K562 (cell line): ENCODE measurements around the gene MED13L. TPM values are rescaled to one million over a fixed set of nuclear protein-coding genes. Genes with fewer than 3 reads are reported as not detected.

Source experiments
- ATAC-seq: fragments of 200-7000 bp; cut with Tn5 transposase; 3 replicates; pipeline ENCODE4 v1.9.1; 2020; ENCODE audit warnings: moderate library complexity
- BruUV-seq: library from RNA; stranded (reverse); fragments of 400-500 nt; replicated peaks from 2 replicates; lab custom pipeline; 2021; lab: Mats Ljungman, UMichigan
- CTCF ChIA-PET: fragments of 300-600 bp; formaldehyde crosslinking; extraction: SDS; loops from one replicate; lab custom pipeline; 2021; ENCODE audit warnings: low intra/inter-chr PET ratio; lab: Yijun Ruan, JAX
- POLR2A ChIA-PET: fragments of 300-600, 350-650 bp; sonication (Branson Sonifier 250); formaldehyde crosslinking; extraction: SDS; loops from one replicate; lab custom pipeline; 2021; ENCODE audit warnings: antibody characterized with exemption, inconsistent platforms; lab: Yijun Ruan, JAX
- DNase-seq, 4 experiments: peaks; one replicate each; pipeline versions ENCODE4 v3.0.0 to v3.0.0-alpha.2; 2011 to 2018; ENCODE audit warnings: low spot score in 3 of 4, mixed read lengths in 3 of 4; ENCODE audit errors: extremely low read depth in 1 of 4
- FAIRE-seq: peaks from 2 replicates; lab custom pipeline; 2011; peaks lifted over from hg19 to GRCh38; lab: Jason Lieb, UNC
- H2AFZ ChIP-seq: 2 replicates; pipeline ENCODE4 v1.6.0; 2011; ENCODE audit warnings: low read depth, low read length, control low read depth, inconsistent platforms
- H3K27ac ChIP-seq: fragments of 200-600 bp; 3 replicates; pipeline ENCODE4 v1.8.0; 2011; ENCODE audit warnings: low read depth, mild to moderate bottlenecking, control low read depth, inconsistent platforms, low read length, moderate library complexity, mixed read lengths; ENCODE audit errors: extremely low read depth
- H3K27me3 ChIP-seq, 2 experiments: fragments of 300-600 bp in 1 of 2; 2 replicates in 1 of 2; 3 replicates in 1 of 2; pipeline versions ENCODE4 v1.6.0 to v1.8.0; 2011; ENCODE audit warnings: inconsistent platforms in 2 of 2, low read length in 2 of 2, mild to moderate bottlenecking in 1 of 2, mixed read lengths in 1 of 2, moderate library complexity in 1 of 2; ENCODE audit not compliant: control insufficient read depth in 2 of 2, insufficient read depth in 2 of 2
- H3K36me3 ChIP-seq: fragments of 300-600 bp; 3 replicates; pipeline ENCODE4 v1.8.0; 2011; ENCODE audit warnings: mild to moderate bottlenecking, low read length, inconsistent platforms; ENCODE audit not compliant: control insufficient read depth, insufficient read depth
- H3K4me1 ChIP-seq, 2 experiments: fragments of 200-600 bp in 1 of 2; replicated peaks in 1 of 2; 2 replicates in 1 of 2; 3 replicates in 1 of 2; pipeline versions ENCODE4 v1.5.1 to v1.8.0; 2011; ENCODE audit warnings: inconsistent platforms in 2 of 2, low read length in 2 of 2, mild to moderate bottlenecking in 1 of 2, mixed read lengths in 1 of 2, moderate library complexity in 1 of 2; ENCODE audit not compliant: control insufficient read depth in 2 of 2, insufficient read depth in 2 of 2
- H3K4me2 ChIP-seq: 2 replicates; pipeline ENCODE4 v1.6.1; 2011; ENCODE audit warnings: low read length, control low read depth, inconsistent platforms, mixed read lengths; ENCODE audit not compliant: insufficient read depth
- H3K4me3 ChIP-seq: fragments of 200-600 bp; sonication (generic), shearing (Covaris generic); 2 replicates; pipeline ENCODE4 v1.5.1; 2016; ENCODE audit warnings: control low read depth, inconsistent platforms
- H3K79me2 ChIP-seq: fragments of 200-600 bp; 3 replicates; pipeline ENCODE4 v1.8.0; 2011; ENCODE audit warnings: low read length, inconsistent platforms; ENCODE audit not compliant: control insufficient read depth, insufficient read depth
- H3K9ac ChIP-seq, 2 experiments: 2 replicates each; pipeline versions ENCODE4 v1.6.0 to v1.6.1; 2011; ENCODE audit warnings: low read depth in 2 of 2, low read length in 2 of 2, control low read depth in 1 of 2, inconsistent platforms in 1 of 2, mild to moderate bottlenecking in 1 of 2, mixed read lengths in 1 of 2; ENCODE audit not compliant: insufficient read depth in 1 of 2
- H3K9me1 ChIP-seq: one replicate; pipeline ENCODE4 v1.6.0; 2011; ENCODE audit warnings: inconsistent platforms, mild to moderate bottlenecking, low read length, moderate library complexity; ENCODE audit not compliant: control insufficient read depth, insufficient read depth
- H3K9me3 ChIP-seq: replicated peaks from 2 replicates; pipeline ENCODE4 v1.5.1; 2011; ENCODE audit warnings: low read depth, low read length, inconsistent platforms; ENCODE audit not compliant: control insufficient read depth, insufficient read depth
- H4K20me1 ChIP-seq: replicated peaks from 2 replicates; pipeline ENCODE4 v1.6.1; 2011; ENCODE audit warnings: low read length, inconsistent platforms, mixed read lengths; ENCODE audit not compliant: control insufficient read depth, insufficient read depth
- DACH1 ChIP-seq: fragments of 450-650 bp; IDR thresholded peaks from 2 replicates; pipeline ENCODE4 v1.6.1; 2018; ENCODE audit not compliant: partially characterized antibody
- ERF ChIP-seq: fragments of 450-650 bp; formaldehyde crosslinking; IDR thresholded peaks from 2 replicates; pipeline ENCODE4 v1.4.0; 2020; ENCODE audit warnings: mild to moderate bottlenecking, mixed read lengths
- GTF2A2 ChIP-seq: IDR thresholded peaks from 2 replicates; pipeline ENCODE4 v1.6.1; 2016; ENCODE audit warnings: mild to moderate bottlenecking, missing genetic modification characterization, missing compliant biosample characterization
- HNRNPK ChIP-seq: fragments of 200-400 bp; formaldehyde crosslinking; IDR thresholded peaks from one replicate; pipeline ENCODE4 v1.6.1; 2018; ENCODE audit warnings: mild to moderate bottlenecking, low read depth, low read length; ENCODE audit not compliant: poor library complexity, severe bottlenecking
- PCBP2 ChIP-seq: fragments of 200-400 bp; formaldehyde crosslinking; IDR thresholded peaks from 2 replicates; pipeline ENCODE4 v1.6.1; 2018; ENCODE audit warnings: low read length, low read depth, mild to moderate bottlenecking, moderate library complexity; ENCODE audit not compliant: poor library complexity, severe bottlenecking
- SETDB1 ChIP-seq: IDR thresholded peaks from one replicate; pipeline ENCODE4 v1.6.1; 2012; ENCODE audit warnings: low read length, control low read depth, inconsistent platforms
- SREBF1 ChIP-seq: fragments of 150-350 bp; IDR thresholded peaks from 2 replicates; pipeline ENCODE4 v1.6.1; 2014; ENCODE audit warnings: antibody characterized with exemption, low read depth, low read length, borderline replicate concordance
- ZBTB7A ChIP-seq: IDR thresholded peaks from 2 replicates; pipeline ENCODE4 v1.6.1; 2011; ENCODE audit warnings: low read depth, mild to moderate bottlenecking, low read length, moderate library complexity, borderline replicate concordance; ENCODE audit not compliant: control insufficient read depth
- ZNF830 ChIP-seq: fragments of 250-450 bp; sonication (Bioruptor Pico); IDR thresholded peaks from 2 replicates; pipeline ENCODE4 v1.5.0; 2021; ENCODE audit warnings: mild to moderate bottlenecking
- WGBS: fragments of 100-300 bp; shearing (Covaris generic); methylation state at CpG from one replicate; pipeline ENCODE4 v1.1.6; 2016; ENCODE audit warnings: low coverage, mixed read lengths; ENCODE audit not compliant: insufficient coverage; ENCODE audit errors: missing lambda C conversion rate; 5-methylcytosine and 5-hydroxymethylcytosine counted together
- in situ Hi-C: fragments of 300-500 bp; cut with MboI; formaldehyde crosslinking; loops from 4 replicates; pipeline ENCODE4 v1.15.0; 2018; ENCODE audit warnings: inconsistent platforms, mixed read lengths
- intact Hi-C: fragments of 100-400 bp; cut with micrococcal nuclease; formaldehyde crosslinking; loops from 2 replicates; pipeline ENCODE4 v1.14.2; 2022
- polyA plus RNA-seq, 8 experiments: library from polyadenylated mRNA; depleted of rRNA in 4 of 8; stranded (reverse) in 5 of 8; unstranded in 3 of 8; fragments of >200 nt; fragmentation: Nextera tagmentation in 2 of 8; fragmentation: Illumina TruSeq in 1 of 8; extraction: Ambion mirVana in 2 of 8; extraction: Trizol in 1 of 8; gene quantifications; 2 replicates each; pipeline versions ENCODE4 v1.2.1 to v1.2.3, GENCODE V29; 2011 to 2014; ENCODE audit warnings: inconsistent platforms in 1 of 8, missing spikeins in 1 of 8
- total RNA-seq, 7 experiments: library from RNA; depleted of rRNA in 6 of 7; stranded (reverse); fragments of >200 nt in 6 of 7; fragmentation: Illumina TruSeq in 2 of 7; extraction: Trizol in 2 of 7; gene quantifications; 2 replicates each; pipeline versions ENCODE4 v1.2.1 to v1.2.3, GENCODE V29; 2011 to 2021; ENCODE audit warnings: low replicate concordance in 1 of 7
- TF ChIP-seq, protein P1 (sequence below): sonication (generic); formaldehyde crosslinking; IDR thresholded peaks from 2 replicates; pipeline ENCODE4 v1.8.1; 2023; ENCODE audit warnings: mild to moderate bottlenecking, missing genetic modification reagents, moderate library complexity
- TF ChIP-seq, protein P2 (sequence below): fragments of 200-800 bp; sonication (Bioruptor generic); IDR thresholded peaks from 2 replicates; pipeline ENCODE4 v1.6.1; 2017; ENCODE audit warnings: missing genetic modification characterization, missing compliant biosample characterization
- TF ChIP-seq, protein P3 (sequence below), 2 experiments: fragments of 200-800 bp in 1 of 2; sonication (Bioruptor generic) in 1 of 2; sonication (generic) in 1 of 2; formaldehyde crosslinking in 1 of 2; IDR thresholded peaks in 1 of 2; conservative IDR thresholded peaks in 1 of 2; 2 replicates each; pipeline versions ENCODE4 v1.5.0 to v1.6.1; 2016 to 2020; ENCODE audit warnings: missing compliant biosample characterization in 1 of 2, missing genetic modification characterization in 1 of 2, missing genetic modification reagents in 1 of 2
- TF ChIP-seq, protein P4 (sequence below): fragments of 450-650 bp; IDR thresholded peaks from 2 replicates; pipeline ENCODE4 v1.6.1; 2018; ENCODE audit not compliant: partially characterized antibody

MED13L gene
- total and polyA plus RNA-seq, 9 of the 15 experiments (the other 6 are each of a cell fraction or from before 2014, with no cell fraction given), result 13.4 to 90.3 (median 36.9) TPM

DNA sequence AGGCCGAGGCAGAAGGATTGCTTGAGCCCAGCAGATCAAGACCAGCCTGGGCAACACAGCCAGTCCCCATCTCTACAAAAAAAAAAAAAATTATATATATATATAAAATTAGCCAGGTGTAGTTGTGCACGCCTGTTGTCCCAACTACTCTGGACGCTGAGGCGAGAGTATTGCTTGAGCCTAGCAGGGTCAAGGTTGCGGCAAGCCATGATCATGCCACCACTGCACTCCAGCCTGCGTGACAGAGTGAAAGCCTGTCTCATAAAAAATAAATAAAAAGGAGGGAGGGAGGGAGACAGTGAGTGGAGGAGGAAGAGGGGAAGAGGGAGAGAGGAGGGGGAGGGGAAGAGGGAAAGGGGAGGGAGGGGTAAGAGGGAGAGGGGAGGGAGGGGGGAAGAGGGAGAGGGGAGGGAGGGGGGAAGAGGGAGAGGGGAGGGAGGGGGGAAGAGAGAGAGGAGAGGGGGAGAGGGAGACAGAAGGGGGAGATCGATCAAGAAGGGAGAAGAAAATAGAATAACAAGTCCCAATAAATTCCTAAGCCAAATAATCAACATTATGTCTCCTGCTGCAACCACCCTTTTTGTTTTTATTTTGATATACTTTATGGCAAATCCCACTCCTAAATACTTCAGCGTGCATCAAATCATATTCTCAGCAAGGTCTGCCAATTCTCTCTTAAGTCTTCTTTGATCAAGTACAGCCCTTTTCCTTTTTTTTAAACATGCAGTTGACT is 163.9 kb downstream of the MED13L start:
- peaks cover 0 to 2% of the 10 kb centered on the region in 2 experiments; a peak in 3 of 5 replicates for H3K4me1 ChIP-seq
- H2AFZ ChIP-seq, result no peak overlapping the region
- peaks cover 10% of the 10 kb centered on the region for H4K20me1 ChIP-seq
- intact Hi-C loops (no loop called here), in situ Hi-C loops (no loop called here)
- H3K4me2 ChIP-seq, result no peak overlapping the region
- DNase-seq, result no peak
- no peak overlapping the region for H3K4me3 ChIP-seq
- 84% methylated on average over 7 of the region's 8 CpGs for WGBS
- BruUV-seq, result no TSS peak
- no peaks in the 10 kb centered on the region for H3K9me1 ChIP-seq
- FAIRE-seq, result no peak
- no peak for ATAC-seq
- ChIA-PET POLR2A (no interaction called here), CTCF (no interaction called here)
- no peak overlapping the region for H3K27ac ChIP-seq
- H3K9ac ChIP-seq, result no peak overlapping the region
- H3K79me2 ChIP-seq, result peaks cover 89% of the 10 kb centered on the region
- no peaks in the 10 kb centered on the region for H3K9me3 ChIP-seq
- no peak for TF ChIP-seq ERF (CRISPR knock-in tag)
- TF ChIP-seq, protein P1, sequence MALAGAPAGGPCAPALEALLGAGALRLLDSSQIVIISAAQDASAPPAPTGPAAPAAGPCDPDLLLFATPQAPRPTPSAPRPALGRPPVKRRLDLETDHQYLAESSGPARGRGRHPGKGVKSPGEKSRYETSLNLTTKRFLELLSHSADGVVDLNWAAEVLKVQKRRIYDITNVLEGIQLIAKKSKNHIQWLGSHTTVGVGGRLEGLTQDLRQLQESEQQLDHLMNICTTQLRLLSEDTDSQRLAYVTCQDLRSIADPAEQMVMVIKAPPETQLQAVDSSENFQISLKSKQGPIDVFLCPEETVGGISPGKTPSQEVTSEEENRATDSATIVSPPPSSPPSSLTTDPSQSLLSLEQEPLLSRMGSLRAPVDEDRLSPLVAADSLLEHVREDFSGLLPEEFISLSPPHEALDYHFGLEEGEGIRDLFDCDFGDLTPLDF, result no peak
- TF ChIP-seq, protein P2, sequence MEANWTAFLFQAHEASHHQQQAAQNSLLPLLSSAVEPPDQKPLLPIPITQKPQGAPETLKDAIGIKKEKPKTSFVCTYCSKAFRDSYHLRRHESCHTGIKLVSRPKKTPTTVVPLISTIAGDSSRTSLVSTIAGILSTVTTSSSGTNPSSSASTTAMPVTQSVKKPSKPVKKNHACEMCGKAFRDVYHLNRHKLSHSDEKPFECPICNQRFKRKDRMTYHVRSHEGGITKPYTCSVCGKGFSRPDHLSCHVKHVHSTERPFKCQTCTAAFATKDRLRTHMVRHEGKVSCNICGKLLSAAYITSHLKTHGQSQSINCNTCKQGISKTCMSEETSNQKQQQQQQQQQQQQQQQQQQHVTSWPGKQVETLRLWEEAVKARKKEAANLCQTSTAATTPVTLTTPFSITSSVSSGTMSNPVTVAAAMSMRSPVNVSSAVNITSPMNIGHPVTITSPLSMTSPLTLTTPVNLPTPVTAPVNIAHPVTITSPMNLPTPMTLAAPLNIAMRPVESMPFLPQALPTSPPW (CRISPR knock-in tag), result 0 out of 2 replicates have a peak, but pooled peaks have one; percentile 12
- TF ChIP-seq, protein P3, sequence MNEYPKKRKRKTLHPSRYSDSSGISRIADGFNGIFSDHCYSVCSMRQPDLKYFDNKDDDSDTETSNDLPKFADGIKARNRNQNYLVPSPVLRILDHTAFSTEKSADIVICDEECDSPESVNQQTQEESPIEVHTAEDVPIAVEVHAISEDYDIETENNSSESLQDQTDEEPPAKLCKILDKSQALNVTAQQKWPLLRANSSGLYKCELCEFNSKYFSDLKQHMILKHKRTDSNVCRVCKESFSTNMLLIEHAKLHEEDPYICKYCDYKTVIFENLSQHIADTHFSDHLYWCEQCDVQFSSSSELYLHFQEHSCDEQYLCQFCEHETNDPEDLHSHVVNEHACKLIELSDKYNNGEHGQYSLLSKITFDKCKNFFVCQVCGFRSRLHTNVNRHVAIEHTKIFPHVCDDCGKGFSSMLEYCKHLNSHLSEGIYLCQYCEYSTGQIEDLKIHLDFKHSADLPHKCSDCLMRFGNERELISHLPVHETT (CRISPR knock-in tag; conservative IDR thresholded peaks at IDR 0.05 in 1 of 2, IDR thresholded peaks at IDR 0.05 in 1 of 2), result no peak
- no peak for TF ChIP-seq GTF2A2
- peak; percentile 74 for TF ChIP-seq HNRNPK
- no peak for TF ChIP-seq SREBF1
- TF ChIP-seq SETDB1, result no peak
- TF ChIP-seq DACH1, result no peak
- TF ChIP-seq, protein P4, sequence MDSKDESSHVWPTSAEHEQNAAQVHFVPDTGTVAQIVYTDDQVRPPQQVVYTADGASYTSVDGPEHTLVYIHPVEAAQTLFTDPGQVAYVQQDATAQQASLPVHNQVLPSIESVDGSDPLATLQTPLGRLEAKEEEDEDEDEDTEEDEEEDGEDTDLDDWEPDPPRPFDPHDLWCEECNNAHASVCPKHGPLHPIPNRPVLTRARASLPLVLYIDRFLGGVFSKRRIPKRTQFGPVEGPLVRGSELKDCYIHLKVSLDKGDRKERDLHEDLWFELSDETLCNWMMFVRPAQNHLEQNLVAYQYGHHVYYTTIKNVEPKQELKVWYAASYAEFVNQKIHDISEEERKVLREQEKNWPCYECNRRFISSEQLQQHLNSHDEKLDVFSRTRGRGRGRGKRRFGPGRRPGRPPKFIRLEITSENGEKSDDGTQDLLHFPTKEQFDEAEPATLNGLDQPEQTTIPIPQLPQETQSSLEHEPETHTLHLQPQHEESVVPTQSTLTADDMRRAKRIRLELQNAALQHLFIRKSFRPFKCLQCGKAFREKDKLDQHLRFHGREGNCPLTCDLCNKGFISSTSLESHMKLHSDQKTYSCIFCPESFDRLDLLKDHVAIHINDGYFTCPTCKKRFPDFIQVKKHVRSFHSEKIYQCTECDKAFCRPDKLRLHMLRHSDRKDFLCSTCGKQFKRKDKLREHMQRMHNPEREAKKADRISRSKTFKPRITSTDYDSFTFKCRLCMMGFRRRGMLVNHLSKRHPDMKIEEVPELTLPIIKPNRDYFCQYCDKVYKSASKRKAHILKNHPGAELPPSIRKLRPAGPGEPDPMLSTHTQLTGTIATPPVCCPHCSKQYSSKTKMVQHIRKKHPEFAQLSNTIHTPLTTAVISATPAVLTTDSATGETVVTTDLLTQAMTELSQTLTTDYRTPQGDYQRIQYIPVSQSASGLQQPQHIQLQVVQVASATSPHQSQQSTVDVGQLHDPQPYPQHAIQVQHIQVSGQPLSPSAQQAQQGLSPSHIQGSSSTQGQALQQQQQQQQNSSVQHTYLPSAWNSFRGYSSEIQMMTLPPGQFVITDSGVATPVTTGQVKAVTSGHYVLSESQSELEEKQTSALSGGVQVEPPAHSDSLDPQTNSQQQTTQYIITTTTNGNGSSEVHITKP, result no peak
- peak; percentile 68 for TF ChIP-seq PCBP2
- no peak for TF ChIP-seq ZBTB7A
- TF ChIP-seq ZNF830 (CRISPR knock-in tag), result no peak
- no peaks in the 10 kb centered on the region for H3K27me3 ChIP-seq
- peaks cover 12% of the 10 kb centered on the region; the same call in 1 of the 3 replicates for H3K36me3 ChIP-seq
